GM19099 (cell line): ENCODE data around the gene KCNK4.
A peak's percentile ranks its signal among the peaks of the same experiment; 100 is the strongest.

Source experiments
- POLR2A ChIP-seq: IDR thresholded peaks from 3 replicates; pipeline ENCODE4 v1.6.1; 2011; ENCODE audit warnings: low read depth; ENCODE audit not compliant: insufficient read length; ENCODE audit errors: extremely low read depth

Gene KCNK4

GRCh38 chr11:64251016-64251752 is 39.9 kb upstream of the KCNK4 start, which contains the start of gene PLCB3:
Gene PLCB3, plus strand, starts transcription at chr11:64251530. Its CDS starts 120 bp downstream, at chr11:64251650.
- peak; percentile 48 for TF ChIP-seq POLR2A

- TF ChIP-seq POLR2A: no peak
Measured at GRCh38 chr11:64251753-64252002, 39.4 kb upstream of the KCNK4 start.

GRCh38 chr11:64252003-64252872 is 38.9 kb upstream of the KCNK4 start:
- no peak for TF ChIP-seq POLR2A

GRCh38 chr11:64253043-64253442 is 38.1 kb upstream of the KCNK4 start:
- TF ChIP-seq POLR2A: no peak

GRCh38 chr11:64253481-64253880 is 37.6 kb upstream of the KCNK4 start:
- TF ChIP-seq POLR2A: no peak

GRCh38 chr11:64254326-64254725 is 36.8 kb upstream of the KCNK4 start:
- no peak for TF ChIP-seq POLR2A

GRCh38 chr11:64255135-64256128 is 35.7 kb upstream of the KCNK4 start:
- no peak for TF ChIP-seq POLR2A

- TF ChIP-seq POLR2A: no peak
Measured at GRCh38 chr11:64256300-64256699, 34.8 kb upstream of the KCNK4 start.

GRCh38 chr11:64258356-64258755 is 32.7 kb upstream of the KCNK4 start:
- TF ChIP-seq POLR2A: no peak

GRCh38 chr11:64258946-64259532 is 32.1 kb upstream of the KCNK4 start:
- no peak for TF ChIP-seq POLR2A

- TF ChIP-seq POLR2A: no peak
Measured at GRCh38 chr11:64259533-64260067, 31.5 kb upstream of the KCNK4 start.

GRCh38 chr11:64260147-64260708 is 30.9 kb upstream of the KCNK4 start:
- no peak for TF ChIP-seq POLR2A

- TF ChIP-seq POLR2A: no peak
Measured at GRCh38 chr11:64261556-64262080, 29.5 kb upstream of the KCNK4 start.
